Measurements from ENCODE around the gene ALPL. TPM values are rescaled to one million over a fixed set of nuclear protein-coding genes. Genes with fewer than 3 reads are reported as not detected.

Gene ALPL
- total and polyA plus RNA-seq, 9 donors = 1.2 to 4.7 (median 3.4) TPM

Other genes with a start within 250 kb of the ALPL start
- 18.0 TPM for gene ECE1, start 219.0 kb upstream of the ALPL start, total RNA-seq
- 10 to 100 TPM; 24.2 to 40.0 (median 33.1) TPM for gene ECE1, start 219.0 kb upstream of the ALPL start, polyA plus RNA-seq (ENCODE audit: insufficient read depth in 1 of 8, insufficient read length in 8 of 8, low replicate concordance in 1 of 8)
- 4.9 TPM for gene NBPF3, start 69.3 kb upstream of the ALPL start, total RNA-seq
- gene NBPF3, start 69.3 kb upstream of the ALPL start, polyA plus RNA-seq (ENCODE audit: insufficient read depth in 1 of 8, insufficient read length in 8 of 8, low replicate concordance in 1 of 8) = 10 to 100 TPM in 1 of 8 donors, 1 to 10 TPM in 7; 4.4 to 11.4 (median 7.1) TPM
- 0.62 TPM for gene RAP1GAP, start 159.9 kb downstream of the ALPL start, total RNA-seq
- 1 to 10 TPM; 1.0 to 4.9 (median 1.9) TPM for gene RAP1GAP, start 159.9 kb downstream of the ALPL start, polyA plus RNA-seq (ENCODE audit: insufficient read depth in 1 of 8, insufficient read length in 8 of 8, low replicate concordance in 1 of 8)